ENCODE results near the gene CRISPLD2. TPM values are rescaled to one million over a fixed set of nuclear protein-coding genes. Genes with fewer than 3 reads are reported as not detected.

Gene CRISPLD2
- total RNA-seq, 1 experiment from 2014 or later = 6.5 TPM

DNA sequence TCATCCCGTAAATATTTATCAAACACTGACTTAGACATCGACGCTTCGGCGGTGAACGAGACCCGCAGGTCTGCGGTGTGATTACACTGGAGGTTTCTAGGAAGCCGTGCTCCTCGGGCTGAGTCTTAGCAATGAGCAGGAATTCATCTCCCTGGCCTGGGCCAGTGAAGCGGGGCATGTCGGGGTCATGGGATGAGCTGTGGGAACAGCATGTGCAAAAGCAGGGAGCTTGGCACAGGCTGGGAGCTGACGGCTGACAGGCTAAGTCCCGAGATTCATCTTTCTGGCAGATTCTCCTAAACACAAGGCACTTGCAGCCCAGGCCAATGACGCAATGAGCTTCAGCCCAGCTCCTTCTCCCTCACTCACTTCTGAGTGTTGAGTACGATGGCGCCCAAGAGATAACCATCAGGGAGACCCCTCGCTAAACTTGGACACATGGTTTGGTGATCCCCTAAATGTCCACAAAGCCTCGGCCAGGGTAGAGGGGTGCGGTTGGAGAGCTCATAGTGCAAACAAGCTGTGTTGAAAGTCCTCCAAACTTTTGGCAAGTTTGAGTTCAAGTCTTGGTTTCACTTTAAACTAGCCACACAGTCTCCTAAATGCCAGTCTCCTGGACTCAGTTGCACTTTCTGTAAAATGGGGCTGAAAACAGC, 12.8 kb downstream of the CRISPLD2 start:
- no peak overlapping the region for H3K4me3 Mint-ChIP-seq (ENCODE audit: low read depth, unreplicated experiment)
- TF ChIP-seq, protein P1, sequence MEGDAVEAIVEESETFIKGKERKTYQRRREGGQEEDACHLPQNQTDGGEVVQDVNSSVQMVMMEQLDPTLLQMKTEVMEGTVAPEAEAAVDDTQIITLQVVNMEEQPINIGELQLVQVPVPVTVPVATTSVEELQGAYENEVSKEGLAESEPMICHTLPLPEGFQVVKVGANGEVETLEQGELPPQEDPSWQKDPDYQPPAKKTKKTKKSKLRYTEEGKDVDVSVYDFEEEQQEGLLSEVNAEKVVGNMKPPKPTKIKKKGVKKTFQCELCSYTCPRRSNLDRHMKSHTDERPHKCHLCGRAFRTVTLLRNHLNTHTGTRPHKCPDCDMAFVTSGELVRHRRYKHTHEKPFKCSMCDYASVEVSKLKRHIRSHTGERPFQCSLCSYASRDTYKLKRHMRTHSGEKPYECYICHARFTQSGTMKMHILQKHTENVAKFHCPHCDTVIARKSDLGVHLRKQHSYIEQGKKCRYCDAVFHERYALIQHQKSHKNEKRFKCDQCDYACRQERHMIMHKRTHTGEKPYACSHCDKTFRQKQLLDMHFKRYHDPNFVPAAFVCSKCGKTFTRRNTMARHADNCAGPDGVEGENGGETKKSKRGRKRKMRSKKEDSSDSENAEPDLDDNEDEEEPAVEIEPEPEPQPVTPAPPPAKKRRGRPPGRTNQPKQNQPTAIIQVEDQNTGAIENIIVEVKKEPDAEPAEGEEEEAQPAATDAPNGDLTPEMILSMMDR (IDR thresholded peaks at IDR 0.05; ENCODE audit: unreplicated experiment) = no peak
- intact Hi-C loops (cut with micrococcal nuclease; ENCODE audit: unreplicated experiment) = no loop called here
- H3K9me3 Mint-ChIP-seq (ENCODE audit: low read depth, unreplicated experiment) = no peaks in the 10 kb centered on the region
- no peak overlapping the region for H3K27ac Mint-ChIP-seq (ENCODE audit: unreplicated experiment)
- H3K27me3 Mint-ChIP-seq (ENCODE audit: unreplicated experiment) = peaks cover 45% of the 10 kb centered on the region
- no peak for DNase-seq
- H3K4me1 Mint-ChIP-seq (ENCODE audit: low read depth, unreplicated experiment) = peaks cover 2% of the 10 kb centered on the region
- BruUV-seq (replicated peaks) = no TSS peak
- H3K36me3 Mint-ChIP-seq (ENCODE audit: insufficient read depth, unreplicated experiment) = peaks cover 1% of the 10 kb centered on the region
- CTCF ChIA-PET = interaction anchor here (0.5 kb wide), 1 partner anchor 91 kb away, joined by 3 read pairs; no protein-coding TSS in a partner anchor

DNA sequence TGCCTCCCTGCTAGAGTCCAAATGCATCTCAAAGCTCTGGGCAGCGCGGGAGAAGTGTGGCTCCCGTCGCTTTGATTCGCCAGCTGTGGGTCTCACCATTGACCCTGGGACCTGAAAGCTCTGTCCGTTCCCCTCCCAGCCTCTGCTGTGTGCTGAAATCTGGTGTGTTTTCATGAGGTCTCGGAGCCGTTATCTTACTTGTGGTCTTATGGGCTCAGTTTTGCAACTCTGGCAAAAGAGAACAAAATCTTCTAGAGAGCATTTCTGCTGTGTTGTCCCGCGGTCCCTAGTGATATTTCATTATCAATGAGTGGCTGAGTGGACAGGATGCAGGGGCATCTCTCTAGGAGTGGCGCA, 13.3 kb downstream of the CRISPLD2 start:
- TF ChIP-seq, protein P1 (IDR thresholded peaks at IDR 0.05; ENCODE audit: unreplicated experiment) = no peak
- no peaks in the 10 kb centered on the region for H3K9me3 Mint-ChIP-seq (ENCODE audit: low read depth, unreplicated experiment)
- H3K4me3 Mint-ChIP-seq (ENCODE audit: low read depth, unreplicated experiment) = no peak overlapping the region
- intact Hi-C loops (cut with micrococcal nuclease; ENCODE audit: unreplicated experiment) = no loop called here
- peaks cover 40% of the 10 kb centered on the region for H3K27me3 Mint-ChIP-seq (ENCODE audit: unreplicated experiment)
- BruUV-seq (replicated peaks) = no TSS peak
- H3K27ac Mint-ChIP-seq (ENCODE audit: unreplicated experiment) = no peak overlapping the region
- peaks cover 7% of the 10 kb centered on the region for H3K4me1 Mint-ChIP-seq (ENCODE audit: low read depth, unreplicated experiment)
- DNase-seq = no peak
- CTCF ChIA-PET = interaction anchor here (0.5 kb wide), 1 partner anchor 90 kb away, joined by 3 read pairs; no protein-coding TSS in a partner anchor
- peaks cover 6% of the 10 kb centered on the region for H3K36me3 Mint-ChIP-seq (ENCODE audit: insufficient read depth, unreplicated experiment)

- peaks cover 6% of the 10 kb centered on the region for H3K36me3 Mint-ChIP-seq (ENCODE audit: insufficient read depth, unreplicated experiment)
- H3K9me3 Mint-ChIP-seq (ENCODE audit: low read depth, unreplicated experiment) = no peaks in the 10 kb centered on the region
- H3K4me1 Mint-ChIP-seq (ENCODE audit: low read depth, unreplicated experiment) = peaks cover 14% of the 10 kb centered on the region
- peaks cover 34% of the 10 kb centered on the region for H3K27me3 Mint-ChIP-seq (ENCODE audit: unreplicated experiment)
- CTCF ChIA-PET = no interaction called here
- intact Hi-C loops (cut with micrococcal nuclease; ENCODE audit: unreplicated experiment) = no loop called here
- H3K4me3 Mint-ChIP-seq (ENCODE audit: low read depth, unreplicated experiment) = no peak overlapping the region
- H3K27ac Mint-ChIP-seq (ENCODE audit: unreplicated experiment) = no peak overlapping the region
- BruUV-seq (replicated peaks) = no TSS peak
- no peak for DNase-seq
- TF ChIP-seq, protein P1 (IDR thresholded peaks at IDR 0.05; ENCODE audit: unreplicated experiment) = no peak
Measured at GRCh38 chr16:84833542-84834402, 14.0 kb downstream of the CRISPLD2 start.

DNA sequence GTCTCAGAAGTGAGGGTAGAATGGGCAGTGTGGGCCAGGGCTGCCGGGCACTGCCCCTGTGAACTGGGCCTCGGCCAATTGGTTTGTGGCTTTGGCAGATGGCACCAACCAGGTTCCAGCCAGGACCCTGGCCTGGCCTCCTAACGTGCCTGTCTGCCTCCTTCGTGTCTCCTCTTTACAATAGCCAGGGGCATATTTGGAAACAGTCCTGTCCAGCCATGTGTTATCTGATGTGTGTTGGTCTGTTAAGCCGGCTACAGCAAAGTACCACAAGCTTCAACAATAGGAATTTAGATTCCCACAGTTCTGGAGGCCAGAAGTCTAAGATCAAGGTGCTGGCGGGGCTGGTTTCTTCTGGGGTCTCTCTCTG, 14.6 kb downstream of the CRISPLD2 start:
- Mint-ChIP-seq H3K27me3 (ENCODE audit: unreplicated experiment) (peaks cover 28% of the 10 kb centered on the region), H3K4me1 (ENCODE audit: low read depth, unreplicated experiment) (peaks cover 20% of the 10 kb centered on the region), H3K4me3 (ENCODE audit: low read depth, unreplicated experiment) (no peak overlapping the region), H3K27ac (ENCODE audit: unreplicated experiment) (no peak overlapping the region), H3K36me3 (ENCODE audit: insufficient read depth, unreplicated experiment) (peaks cover 7% of the 10 kb centered on the region), H3K9me3 (ENCODE audit: low read depth, unreplicated experiment) (no peaks in the 10 kb centered on the region)
- intact Hi-C loops (cut with micrococcal nuclease; ENCODE audit: unreplicated experiment) = no loop called here
- no TSS peak for BruUV-seq (replicated peaks)
- no peak for DNase-seq
- TF ChIP-seq, protein P1 (IDR thresholded peaks at IDR 0.05; ENCODE audit: unreplicated experiment) = no peak
- CTCF ChIA-PET = no interaction called here

All from Calu3 (cell line).